Endothelial cell of umbilical vein (primary cell): ENCODE results near the gene NDC80. TPM values are rescaled to one million over a fixed set of nuclear protein-coding genes. Genes with fewer than 3 reads are reported as not detected.

Experiments
- BruUV-seq: library from RNA; stranded (reverse); fragments of 400-500 nt; replicated peaks from 2 replicates; lab custom pipeline; 2021; lab: Mats Ljungman, UMichigan
- CTCF ChIA-PET: fragments of 300-600, 350-600 bp; sonication (Branson Sonifier 250); formaldehyde crosslinking; loops from one replicate; lab custom pipeline; 2021; ENCODE audit warnings: antibody characterized with exemption, inconsistent platforms; lab: Charles Lee
- POLR2A ChIA-PET: fragments of 300-600, 350-600 bp; sonication (Branson Sonifier 250); formaldehyde crosslinking; loops from one replicate; lab custom pipeline; 2021; ENCODE audit warnings: antibody characterized with exemption, inconsistent platforms; lab: Charles Lee
- DNase-seq: peaks from one replicate; pipeline ENCODE4 v3.0.0-alpha.2; 2011; ENCODE audit warnings: low read depth, low spot score
- FAIRE-seq: peaks from 2 replicates; lab custom pipeline; 2011; peaks lifted over from hg19 to GRCh38; lab: Jason Lieb, UNC
- H2AFZ ChIP-seq: 2 replicates; pipeline ENCODE4 v1.6.0; 2012; ENCODE audit warnings: low read depth, low read length, control low read depth, inconsistent platforms
- H3K27ac ChIP-seq: 2 replicates; pipeline ENCODE4 v1.5.1; 2011; ENCODE audit warnings: low read depth, mild to moderate bottlenecking, control low read depth, low read length, moderate library complexity; ENCODE audit not compliant: insufficient read depth
- H3K27me3 ChIP-seq, 2 experiments: 2 replicates each; pipeline versions ENCODE4 v1.6.0 to v1.6.1; 2011; ENCODE audit warnings: low read length in 2 of 2, mixed read lengths in 1 of 2; ENCODE audit not compliant: control insufficient read depth in 2 of 2, insufficient read depth in 2 of 2
- H3K36me3 ChIP-seq, 2 experiments: 2 replicates in 1 of 2; 3 replicates in 1 of 2; pipeline ENCODE4 v1.5.1; 2011; ENCODE audit warnings: low read length in 2 of 2, mild to moderate bottlenecking in 1 of 2, moderate library complexity in 1 of 2; ENCODE audit not compliant: control insufficient read depth in 2 of 2, insufficient read depth in 2 of 2; ENCODE audit errors: extremely low read depth in 1 of 2
- H3K4me1 ChIP-seq: 3 replicates; pipeline ENCODE4 v1.5.1; 2011; ENCODE audit warnings: mild to moderate bottlenecking, low read length; ENCODE audit not compliant: control insufficient read depth, insufficient read depth; ENCODE audit errors: extremely low read depth
- H3K4me2 ChIP-seq: 2 replicates; pipeline ENCODE4 v1.6.1; 2011; ENCODE audit warnings: low read length, control low read depth, mixed read lengths; ENCODE audit not compliant: insufficient read depth
- H3K4me3 ChIP-seq, 3 experiments: fragments of 200-600 bp in 1 of 3; sonication (generic), shearing (Covaris generic) in 1 of 3; replicated peaks in 1 of 3; 2 replicates each; pipeline ENCODE4 v1.5.1; 2011 to 2016; ENCODE audit warnings: control low read depth in 3 of 3, low read length in 3 of 3, mild to moderate bottlenecking in 2 of 3, inconsistent platforms in 1 of 3, low read depth in 1 of 3, moderate library complexity in 1 of 3; ENCODE audit not compliant: insufficient read depth in 1 of 3
- H3K79me2 ChIP-seq: 2 replicates; pipeline ENCODE4 v1.6.0; 2012; ENCODE audit warnings: low read length, inconsistent platforms; ENCODE audit not compliant: control insufficient read depth, insufficient read depth
- H3K9ac ChIP-seq: replicated peaks from 2 replicates; pipeline ENCODE3; 2011; ENCODE audit warnings: low read length, control low read depth; ENCODE audit not compliant: insufficient read depth; ENCODE audit errors: extremely low read depth
- H3K9me1 ChIP-seq: replicated peaks from 3 replicates; pipeline ENCODE4 v1.6.0; 2011; ENCODE audit warnings: mild to moderate bottlenecking, low read length; ENCODE audit not compliant: control insufficient read depth, insufficient read depth; ENCODE audit errors: extremely low read depth
- H3K9me3 ChIP-seq: replicated peaks from 2 replicates; pipeline ENCODE4 v1.5.1; 2012; ENCODE audit warnings: low read length, inconsistent platforms; ENCODE audit not compliant: control insufficient read depth, insufficient read depth
- H4K20me1 ChIP-seq: replicated peaks from 2 replicates; pipeline ENCODE3; 2011; ENCODE audit warnings: mild to moderate bottlenecking, low read length; ENCODE audit not compliant: control insufficient read depth, insufficient read depth; ENCODE audit errors: extremely low read depth
- CTCF ChIP-seq, 2 donors: IDR thresholded peaks; 1 replicate in 1 of 2; 2 replicates in 1 of 2; pipeline ENCODE4 v1.5.1; 2011; ENCODE audit warnings: low read length in 2 of 2, mild to moderate bottlenecking in 2 of 2, moderate library complexity in 2 of 2, control low read depth in 1 of 2, inconsistent platforms in 1 of 2, low read depth in 1 of 2; ENCODE audit not compliant: insufficient read depth in 1 of 2; ENCODE audit errors: extremely low read depth in 1 of 2
- EZH2 ChIP-seq: IDR thresholded peaks from 2 replicates; pipeline ENCODE4 v1.6.1; 2012; ENCODE audit warnings: borderline replicate concordance, low read depth, mild to moderate bottlenecking, moderate library complexity, low read length, inconsistent platforms; ENCODE audit not compliant: severe bottlenecking
- FOS ChIP-seq: IDR thresholded peaks from 2 replicates; pipeline ENCODE4 v1.6.1; 2011; ENCODE audit warnings: mild to moderate bottlenecking, low read length, moderate library complexity, borderline replicate concordance; ENCODE audit not compliant: insufficient read depth
- GATA2 ChIP-seq: IDR thresholded peaks from 2 replicates; pipeline ENCODE4 v1.7.0; 2011; ENCODE audit warnings: low read depth, mild to moderate bottlenecking, moderate library complexity, mixed read lengths, low read length; ENCODE audit not compliant: insufficient read length, insufficient read depth
- JUN ChIP-seq: IDR thresholded peaks from 2 replicates; pipeline ENCODE4 v1.6.1; 2011; ENCODE audit warnings: borderline replicate concordance, low read depth; ENCODE audit not compliant: insufficient read length, insufficient read depth
- MAX ChIP-seq: IDR thresholded peaks from 2 replicates; pipeline ENCODE4 v1.6.1; 2011; ENCODE audit not compliant: insufficient read depth, insufficient read length
- MYC ChIP-seq: IDR thresholded peaks from one replicate; pipeline ENCODE4 v1.6.1; 2011; ENCODE audit warnings: mild to moderate bottlenecking, low read depth, low read length
- POLR2A ChIP-seq: IDR thresholded peaks from 2 replicates; pipeline ENCODE4 v1.6.1; 2012; ENCODE audit warnings: low read depth, mild to moderate bottlenecking, control low read depth, low read length
- POLR2AphosphoS5 ChIP-seq: IDR thresholded peaks from 2 replicates; pipeline ENCODE4 v1.6.1; 2012; ENCODE audit warnings: low read depth, mild to moderate bottlenecking, control low read depth, low read length, moderate library complexity; ENCODE audit not compliant: insufficient read depth
- dilution Hi-C: fragments of 300-500 bp; cut with MboI; formaldehyde crosslinking; loops from one replicate; pipeline ENCODE4 v1.15.0; 2019; ENCODE audit warnings: low sequenced_read_pairs; ENCODE audit not compliant: extremely low pct_ligation_motif_present
- intact Hi-C: fragments of 100-400 bp; cut with micrococcal nuclease; formaldehyde crosslinking; loops from one replicate; pipeline ENCODE4 v1.10.0; 2022
- polyA plus RNA-seq, 4 experiments: library from polyadenylated mRNA; depleted of rRNA in 3 of 4; stranded (reverse) in 3 of 4; unstranded in 1 of 4; fragments of >200 nt; gene quantifications; 2 replicates each; pipeline versions ENCODE4 v1.2.1 to v1.2.3, GENCODE V29; 2011 to 2012; ENCODE audit warnings: missing spikeins in 1 of 4
- total RNA-seq: library from RNA; stranded (reverse); gene quantifications from 2 replicates; pipeline ENCODE4 v1.2.3, GENCODE V29; 2021

NDC80 gene
- total and polyA plus RNA-seq, 2 donors (not counting 3 experiments of a cell fraction or from before 2014, with no cell fraction given) = 6.2 to 43.2 TPM

- dilution Hi-C loops (no loop called here), intact Hi-C loops (loop anchor here (5.0 kb wide), 1 partner anchor 300 kb away; no protein-coding TSS in a partner anchor)
- H3K27me3 ChIP-seq = no peaks in the 10 kb centered on the region
- POLR2A ChIA-PET = no interaction called here
- DNase-seq = no peak
- CTCF ChIA-PET = interaction anchor here (1.1 to 2.2 kb wide), 2 partner anchors 10 to 433 kb away, joined by 5 to 7 read pairs; no protein-coding TSS in a partner anchor
- no peaks in the 10 kb centered on the region for H3K9me3 ChIP-seq
- H3K4me1 ChIP-seq = no peaks in the 10 kb centered on the region
- TF ChIP-seq JUN (no peak), MYC (no peak), CTCF (IDR thresholded peaks at IDR 0.05; ENCODE audit: extremely low read depth in 1 of 2, insufficient read depth in 1 of 2, low read depth in 1 of 2, low read length in 2 of 2) (no peak), EZH2 (no peak), FOS (no peak), GATA2 (no peak), MAX (no peak), POLR2A (no peak), POLR2AphosphoS5 (no peak)
- H3K36me3 ChIP-seq = no peaks in the 10 kb centered on the region
- FAIRE-seq = no peak
- H3K9me1 ChIP-seq = no peaks in the 10 kb centered on the region
- H2AFZ ChIP-seq = no peak overlapping the region
- BruUV-seq = no TSS peak
- no peaks in the 10 kb centered on the region for H3K79me2 ChIP-seq
- H3K9ac ChIP-seq = no peak overlapping the region
- H3K4me3 ChIP-seq = no peak overlapping the region
- no peaks in the 10 kb centered on the region for H4K20me1 ChIP-seq
- H3K27ac ChIP-seq = no peak overlapping the region
- H3K4me2 ChIP-seq = no peak overlapping the region
Observed at GRCh38 chr18:2537296-2537695, 34.1 kb upstream of the NDC80 start.
